HT-29 (cell line): ENCODE measurements around the gene MKS1. TPM values are rescaled to one million over a fixed set of nuclear protein-coding genes. Genes with fewer than 3 reads are reported as not detected.

Source experiments
- DNase-seq: peaks from one replicate; pipeline ENCODE4 v3.0.0-alpha.2; 2015; ENCODE audit warnings: low spot score
- total RNA-seq: library from RNA; depleted of rRNA; stranded (reverse); fragments of >200 nt; shearing (Covaris generic); gene quantifications from 2 replicates; pipeline ENCODE4 v1.2.3, GENCODE V29; 2014; rRNA removed

Gene MKS1
- total RNA-seq, 1 experiment from 2014 or later, result 5.1 TPM

DNA sequence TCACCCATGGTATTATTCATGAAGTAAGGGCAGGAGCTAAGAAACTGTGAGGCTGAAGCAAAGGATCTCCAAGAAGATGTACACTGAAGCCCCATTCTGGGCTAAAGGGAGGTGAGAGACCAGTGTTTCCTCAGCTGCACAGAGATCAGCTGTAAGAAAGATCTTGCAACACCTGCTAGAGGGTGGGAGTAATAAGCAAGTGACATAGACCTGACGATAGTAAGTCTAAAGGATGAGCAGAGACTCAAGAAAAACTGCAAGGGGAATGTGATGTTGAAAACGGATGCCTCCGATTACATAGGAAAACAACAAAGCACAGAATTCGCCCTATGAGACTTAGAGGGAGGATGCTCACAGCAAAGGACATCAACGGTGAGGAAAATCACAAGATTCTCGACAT, 52.4 kb downstream of the MKS1 start, which contains the start of gene OR4D2:
Gene OR4D2 (plus strand): TSS at position 301 of the 400 bp plus-strand sequence. CDS start 2,674 bp downstream, outside the sequence.
- DNase-seq, result no peak

DNA sequence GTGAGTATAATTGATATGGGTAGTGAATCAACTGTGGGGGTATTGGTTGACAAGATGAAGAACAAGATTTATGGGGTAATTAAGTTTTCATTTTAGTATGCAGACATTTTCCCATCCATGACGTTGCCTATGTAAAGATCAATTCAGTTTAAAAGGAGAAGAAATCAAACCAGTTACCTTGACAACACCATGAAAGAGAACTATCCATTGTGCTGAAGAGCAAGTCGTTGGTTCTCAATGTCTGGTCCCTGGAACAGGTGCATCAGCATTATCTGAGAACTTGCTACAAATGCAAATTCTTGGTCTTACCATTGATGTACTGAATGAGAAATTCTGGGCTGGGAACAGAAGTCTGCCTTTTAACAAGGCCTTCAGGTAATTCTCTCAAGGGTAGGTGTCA, 53.1 kb downstream of the MKS1 start:
- DNase-seq, result no peak

DNA sequence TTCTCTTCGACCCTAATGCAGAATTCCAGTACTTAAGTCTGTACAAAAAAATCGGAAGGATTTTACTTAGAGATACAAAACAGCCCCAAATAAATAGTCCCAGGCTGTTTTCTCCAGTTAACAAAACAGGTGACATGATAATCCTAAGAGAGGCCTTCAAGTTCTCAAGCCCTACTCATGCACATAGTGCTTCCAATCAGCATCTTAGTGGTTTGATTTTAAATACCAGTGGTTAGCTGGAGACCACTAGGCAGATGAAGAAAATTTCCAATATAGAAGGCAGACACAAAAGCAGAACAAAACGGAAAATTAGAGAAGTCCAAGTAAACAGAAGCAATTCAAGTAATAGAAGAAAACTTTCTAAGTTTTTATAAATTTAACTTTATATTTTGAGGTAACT, 57.5 kb downstream of the MKS1 start:
- DNase-seq, result no peak

DNA sequence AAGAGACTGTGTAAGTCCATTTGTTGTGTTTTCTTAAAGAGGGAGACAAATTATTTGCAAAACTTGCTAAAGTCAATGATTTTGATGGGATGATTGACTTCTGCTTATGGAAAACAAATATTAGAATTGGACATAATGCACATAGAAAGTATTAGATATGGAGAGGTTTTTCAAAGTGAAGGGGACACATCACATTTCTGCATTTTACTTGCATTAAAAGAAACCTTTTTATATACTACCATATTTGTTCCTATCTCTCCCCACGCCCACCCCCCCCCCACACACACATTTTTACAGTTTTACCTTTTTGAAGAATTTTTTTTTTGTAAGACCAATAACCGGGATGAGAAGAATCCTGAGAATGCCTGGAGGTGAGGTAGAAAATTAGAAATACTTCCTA, 60.9 kb downstream of the MKS1 start:
- no peak for DNase-seq

DNA sequence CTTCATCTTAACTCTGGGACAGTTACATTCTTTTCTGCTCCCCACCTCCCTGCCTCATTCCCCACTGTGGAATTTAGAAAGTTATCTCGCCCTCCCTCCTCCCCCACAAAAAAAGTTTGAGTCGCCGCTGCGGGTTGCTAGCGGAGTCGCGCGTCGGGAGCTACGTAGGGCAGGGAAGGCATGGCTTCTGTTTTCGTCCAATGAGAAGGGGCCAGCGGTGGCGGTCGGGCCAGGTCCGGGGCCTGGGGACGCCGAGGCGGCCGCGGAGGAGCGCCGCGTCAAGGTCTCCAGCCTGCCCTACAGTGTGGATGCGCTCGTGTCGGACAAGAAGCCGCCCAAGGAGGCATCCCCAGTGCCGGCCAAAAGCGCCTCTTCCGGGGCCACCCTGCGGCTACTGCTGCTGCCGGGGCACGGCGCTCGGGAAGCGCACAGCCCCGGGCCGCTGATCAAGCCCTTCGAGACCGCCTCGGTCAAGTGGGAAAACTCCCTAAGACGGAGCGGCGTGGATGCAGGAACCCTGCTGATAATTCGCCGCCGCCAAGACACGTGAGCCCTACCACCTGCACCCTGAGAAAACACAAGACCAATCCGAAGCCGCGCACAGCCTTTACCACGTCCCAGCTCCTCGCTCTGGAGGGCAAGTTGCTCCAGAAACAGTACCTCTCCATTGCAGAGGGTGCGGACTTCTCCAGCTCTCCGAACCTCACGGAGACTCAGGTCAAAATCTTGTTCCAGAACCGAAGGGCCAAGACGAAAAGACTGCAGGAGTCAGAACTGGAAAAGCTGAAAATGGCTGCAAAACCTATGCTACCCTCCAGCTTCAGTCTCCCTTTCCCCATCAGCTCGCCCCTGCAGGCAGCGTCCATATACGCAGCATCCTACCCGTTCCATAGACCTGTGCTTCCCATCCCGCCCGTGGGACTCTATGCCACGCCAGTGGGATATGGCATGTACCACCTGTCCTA, 61.9 kb downstream of the MKS1 start:
- DNase-seq, result no peak

Other genes with a start within 250 kb of the MKS1 start
- 39.5 and 47.5 TPM in 2 replicates for gene VEZF1, start 231.0 kb downstream of the MKS1 start, total RNA-seq
- 404 and 436 TPM in 2 replicates for gene SRSF1, start 212.0 kb downstream of the MKS1 start, total RNA-seq
- 18.6 and 20.5 TPM in 2 replicates for gene DYNLL2, start 135.8 kb downstream of the MKS1 start, total RNA-seq
- not detected in 2 replicates for gene OR4D1, start 70.9 kb downstream of the MKS1 start, total RNA-seq
- not detected in 2 replicates for gene OR4D2, start 52.3 kb downstream of the MKS1 start, total RNA-seq
- gene EPX, start 26.5 kb downstream of the MKS1 start, total RNA-seq, result not detected in 2 replicates
- gene LPO, start 19.3 kb upstream of the MKS1 start, total RNA-seq, result not detected in 2 replicates
- gene MPO, start 61.7 kb upstream of the MKS1 start, total RNA-seq, result not detected in 2 replicates
- 0.86 and 2.4 TPM in 2 replicates for gene TSPOAP1, start 109.5 kb upstream of the MKS1 start, total RNA-seq
- gene SUPT4H1, start 132.9 kb upstream of the MKS1 start, total RNA-seq, result 53.0 and 60.0 TPM in 2 replicates
- 113 and 136 TPM in 2 replicates for gene RNF43, start 198.3 kb upstream of the MKS1 start, total RNA-seq